NT2/D1 (cell line): ENCODE results near the gene MAD1L1.

Experiments
- SUZ12 ChIP-seq: IDR thresholded peaks from 2 replicates; pipeline ENCODE4 v1.6.1; 2011; ENCODE audit not compliant: insufficient read length, insufficient read depth; ENCODE audit errors: extremely low read depth
- YY1 ChIP-seq: IDR thresholded peaks from 2 replicates; pipeline ENCODE4 v1.6.1; 2011; ENCODE audit not compliant: insufficient read length, insufficient read depth
- ZNF274 ChIP-seq: IDR thresholded peaks from 2 replicates; pipeline ENCODE4 v1.6.1; 2011; ENCODE audit warnings: mild to moderate bottlenecking, low read depth, low read length

- TF ChIP-seq ZNF274 (no peak), SUZ12 (no peak), YY1 (no peak)
Observed at GRCh38 chr7:2253021-2253420, 20.3 kb upstream of the MAD1L1 start.
